Neural cell (in vitro differentiated cells): ENCODE data around the gene CRB3.

Source experiments
- EZH2 ChIP-seq: fragments of 200-600, 300-800 bp; shearing (Covaris generic), sonication (generic); IDR thresholded peaks from 2 replicates; pipeline ENCODE4 v1.6.1; 2014; ENCODE audit warnings: antibody characterized with exemption, low read length, borderline replicate concordance, mild to moderate bottlenecking; ENCODE audit not compliant: insufficient read depth, poor library complexity, severe bottlenecking
- MXI1 ChIP-seq: fragments of 450-650 bp; conservative IDR thresholded peaks from 2 replicates; pipeline ENCODE4 v1.6.1; 2014; ENCODE audit warnings: antibody characterized with exemption, mild to moderate bottlenecking; ENCODE audit not compliant: poor library complexity, severe bottlenecking
- POLR2AphosphoS5 ChIP-seq: IDR thresholded peaks from 2 replicates; pipeline ENCODE4 v1.6.1; 2012
- RAD21 ChIP-seq: fragments of 450-650 bp; conservative IDR thresholded peaks from 2 replicates; pipeline ENCODE4 v1.6.1; 2014; ENCODE audit warnings: antibody characterized with exemption, mild to moderate bottlenecking, moderate library complexity
- REST ChIP-seq: IDR thresholded peaks from 2 replicates; pipeline ENCODE4 v1.6.1; 2012; ENCODE audit warnings: borderline replicate concordance
- SMC3 ChIP-seq: fragments of 450-650 bp; conservative IDR thresholded peaks from 2 replicates; pipeline ENCODE4 v1.6.1; 2014; ENCODE audit warnings: antibody characterized with exemption, mild to moderate bottlenecking, moderate library complexity; ENCODE audit not compliant: poor library complexity
- TAF1 ChIP-seq: IDR thresholded peaks from 2 replicates; pipeline ENCODE4 v1.6.1; 2012; ENCODE audit warnings: low read depth
- TF ChIP-seq, protein P1 (sequence below): fragments of 450-650 bp; IDR thresholded peaks from 2 replicates; pipeline ENCODE4 v1.5.1; 2014; ENCODE audit warnings: antibody characterized with exemption, mild to moderate bottlenecking, moderate library complexity; ENCODE audit not compliant: poor library complexity, severe bottlenecking

- no peak for TF ChIP-seq RAD21
- TF ChIP-seq MXI1 = no peak
- TF ChIP-seq, protein P1, sequence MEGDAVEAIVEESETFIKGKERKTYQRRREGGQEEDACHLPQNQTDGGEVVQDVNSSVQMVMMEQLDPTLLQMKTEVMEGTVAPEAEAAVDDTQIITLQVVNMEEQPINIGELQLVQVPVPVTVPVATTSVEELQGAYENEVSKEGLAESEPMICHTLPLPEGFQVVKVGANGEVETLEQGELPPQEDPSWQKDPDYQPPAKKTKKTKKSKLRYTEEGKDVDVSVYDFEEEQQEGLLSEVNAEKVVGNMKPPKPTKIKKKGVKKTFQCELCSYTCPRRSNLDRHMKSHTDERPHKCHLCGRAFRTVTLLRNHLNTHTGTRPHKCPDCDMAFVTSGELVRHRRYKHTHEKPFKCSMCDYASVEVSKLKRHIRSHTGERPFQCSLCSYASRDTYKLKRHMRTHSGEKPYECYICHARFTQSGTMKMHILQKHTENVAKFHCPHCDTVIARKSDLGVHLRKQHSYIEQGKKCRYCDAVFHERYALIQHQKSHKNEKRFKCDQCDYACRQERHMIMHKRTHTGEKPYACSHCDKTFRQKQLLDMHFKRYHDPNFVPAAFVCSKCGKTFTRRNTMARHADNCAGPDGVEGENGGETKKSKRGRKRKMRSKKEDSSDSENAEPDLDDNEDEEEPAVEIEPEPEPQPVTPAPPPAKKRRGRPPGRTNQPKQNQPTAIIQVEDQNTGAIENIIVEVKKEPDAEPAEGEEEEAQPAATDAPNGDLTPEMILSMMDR = no peak
- TF ChIP-seq SMC3 = no peak
- no peak for TF ChIP-seq REST
- TF ChIP-seq POLR2AphosphoS5 = no peak
- TF ChIP-seq TAF1 = no peak
- no peak for TF ChIP-seq EZH2
Observed at GRCh38 chr19:6499052-6499790, 35.1 kb downstream of the CRB3 start.
